GM18868 (cell line): Measurements from ENCODE around the gene IL9R.
"Not testable (repeated sequence)": the region's sequence is repeated elsewhere in the genome, so short reads cannot be mapped to it uniquely, and the experiment has no call there.

Source experiments
- ATAC-seq: cut with Tn5 transposase; IDR thresholded peaks from one replicate; pipeline ENCODE4 v1.9.1; 2021; ENCODE audit warnings: mild to moderate bottlenecking, moderate library complexity; ENCODE audit not compliant: unreplicated experiment

The IL9R gene

GRCh38 chrX:156029296-156029695, 31.8 kb downstream of the IL9R start:
- not testable (repeated sequence) for ATAC-seq

- ATAC-seq, result not testable (repeated sequence)
These were observed 32.4 kb downstream of the IL9R start for GRCh38 chrX:156029707-156030442.

- ATAC-seq, result not testable (repeated sequence)
These were observed 33.0 kb downstream of the IL9R start for GRCh38 chrX:156030474-156030873.
